Common myeloid progenitor, CD34-positive (primary cell): ENCODE measurements around the gene NRG2.

ENCODE experiments used
- CTCF ChIA-PET: fragments of 350-600 bp; sonication (Branson Sonifier 250); formaldehyde crosslinking; loops from one replicate; lab custom pipeline; 2021; ENCODE audit warnings: antibody characterized with exemption; lab: Charles Lee
- POLR2A ChIA-PET: fragments of 350-600 bp; sonication (Branson Sonifier 250); formaldehyde crosslinking; loops from one replicate; lab custom pipeline; 2021; ENCODE audit warnings: antibody characterized with exemption; lab: Charles Lee
- DNase-seq, 3 donors: peaks; one replicate each; pipeline versions ENCODE4 v3.0.0 to v3.0.0-alpha.2; 2013
- H3K27ac ChIP-seq, 2 experiments: 1 replicate in 1 of 2; 2 replicates in 1 of 2; pipeline ENCODE4 v1.7.0; 2013; ENCODE audit warnings: inconsistent platforms in 2 of 2, low read length in 2 of 2, mild to moderate bottlenecking in 2 of 2, low read depth in 1 of 2, moderate library complexity in 1 of 2; ENCODE audit not compliant: severe bottlenecking in 2 of 2, insufficient read depth in 1 of 2, poor library complexity in 1 of 2
- H3K27me3 ChIP-seq, 5 experiments: replicated peaks in 2 of 5; 1 replicate in 3 of 5; 2 replicates in 2 of 5; pipeline versions ENCODE4 v1.6.1 to v1.7.0; 2013; ENCODE audit warnings: low read length in 4 of 5, mild to moderate bottlenecking in 2 of 5, moderate library complexity in 2 of 5, inconsistent platforms in 1 of 5; ENCODE audit not compliant: insufficient read depth in 5 of 5, control insufficient read depth in 4 of 5
- H3K36me3 ChIP-seq, 4 experiments: 1 replicate in 2 of 4; 2 replicates in 2 of 4; pipeline versions ENCODE4 v1.6.1 to v1.7.0; 2013; ENCODE audit warnings: low read length in 3 of 4, control low read depth in 1 of 4, mild to moderate bottlenecking in 1 of 4; ENCODE audit not compliant: control insufficient read depth in 4 of 4, insufficient read depth in 4 of 4
- H3K4me1 ChIP-seq, 4 experiments: 1 replicate in 3 of 4; 2 replicates in 1 of 4; pipeline versions ENCODE4 v1.6.1 to v1.7.1; 2013; ENCODE audit warnings: low read length in 3 of 4, mild to moderate bottlenecking in 3 of 4, control low read depth in 1 of 4, inconsistent platforms in 1 of 4, moderate library complexity in 1 of 4; ENCODE audit not compliant: control insufficient read depth in 4 of 4, insufficient read depth in 4 of 4; ENCODE audit errors: control extremely low read depth in 1 of 4
- H3K4me3 ChIP-seq, 7 experiments: 1 replicate in 4 of 7; 2 replicates in 3 of 7; pipeline versions ENCODE4 v1.5.1 to v1.7.0; 2013; ENCODE audit warnings: mild to moderate bottlenecking in 7 of 7, low read length in 6 of 7, moderate library complexity in 6 of 7, inconsistent platforms in 2 of 7, low read depth in 2 of 7, control low read depth in 1 of 7; ENCODE audit not compliant: insufficient read depth in 4 of 7, control insufficient read depth in 1 of 7; ENCODE audit errors: extremely low read depth in 1 of 7
- H3K9me3 ChIP-seq, 5 experiments: 1 replicate in 4 of 5; 2 replicates in 1 of 5; pipeline versions ENCODE4 v1.6.1 to v1.7.1; 2013; ENCODE audit warnings: low read length in 4 of 5, mild to moderate bottlenecking in 2 of 5, inconsistent platforms in 1 of 5, low read depth in 1 of 5, moderate library complexity in 1 of 5; ENCODE audit not compliant: control insufficient read depth in 4 of 5, insufficient read depth in 2 of 5; ENCODE audit errors: control extremely low read depth in 1 of 5
- WGBS: methylation state at CpG from one replicate; pipeline ENCODE4 v1.1.5; 2013; ENCODE audit not compliant: insufficient coverage; 5-methylcytosine and 5-hydroxymethylcytosine counted together

The NRG2 gene

GRCh38 chr5:139804800-139805397 lies 238.2 kb downstream of the NRG2 start:
- ChIA-PET CTCF (interaction anchor here (2.5 to 3.4 kb wide), 2 partner anchors 13 to 57 kb away, joined by 9 to 13 read pairs; no protein-coding TSS in a partner anchor), POLR2A (no interaction called here)
- Histone ChIP-seq H3K27me3 (peaks cover 0 to 42% (median 16%) of the 10 kb centered on the region in 5 experiments), H3K27ac (no peak overlapping the region), H3K4me1 (no peaks in the 10 kb centered on the region), H3K4me3 (no peak overlapping the region), H3K9me3 (no peaks in the 10 kb centered on the region), H3K36me3 (no peaks in the 10 kb centered on the region)
- DNase-seq = no peak
- WGBS = 97% methylated on average over 12 of the region's 17 CpGs

GRCh38 chr5:139803978-139804377 lies 239.1 kb downstream of the NRG2 start:
- CTCF ChIA-PET = no interaction called here
- Histone ChIP-seq H3K9me3 (no peaks in the 10 kb centered on the region), H3K36me3 (no peaks in the 10 kb centered on the region), H3K4me1 (no peaks in the 10 kb centered on the region), H3K27ac (no peak overlapping the region), H3K27me3 (peaks cover 0 to 48% (median 18%) of the 10 kb centered on the region in 5 experiments), H3K4me3 (no peak overlapping the region)
- WGBS = no CpG with 5 or more reads among the region's 2 CpGs
- POLR2A ChIA-PET = interaction anchor here (0.8 kb wide), 1 partner anchor 12 kb away, joined by 3 read pairs; no protein-coding TSS in a partner anchor
- no peak for DNase-seq

GRCh38 chr5:139799359-139799758 lies 243.7 kb downstream of the NRG2 start:
- Histone ChIP-seq H3K4me3 (no peak overlapping the region), H3K4me1 (peaks cover 0 to 10% (median 3%) of the 10 kb centered on the region in 4 experiments), H3K27me3 (peaks cover 7 to 87% (median 34%) of the 10 kb centered on the region in 5 experiments), H3K36me3 (no peaks in the 10 kb centered on the region), H3K27ac (no peak overlapping the region), H3K9me3 (no peaks in the 10 kb centered on the region)
- POLR2A ChIA-PET = interaction anchor here (0.6 kb wide), 1 partner anchor 447 kb away, joined by 3 read pairs; no protein-coding TSS in a partner anchor
- CTCF ChIA-PET = interaction anchor here (0.5 to 4.4 kb wide), 5 partner anchors 12 to 275 kb away, joined by 3 to 29 read pairs (median 4); no protein-coding TSS in a partner anchor
- no peak for DNase-seq

GRCh38 chr5:139798883-139799282 lies 244.2 kb downstream of the NRG2 start:
- Histone ChIP-seq H3K27me3 (peaks cover 7 to 92% (median 37%) of the 10 kb centered on the region in 5 experiments), H3K9me3 (no peaks in the 10 kb centered on the region), H3K4me3 (no peak overlapping the region), H3K27ac (no peak overlapping the region), H3K4me1 (peaks cover 0 to 10% (median 3%) of the 10 kb centered on the region in 4 experiments), H3K36me3 (no peaks in the 10 kb centered on the region)
- CTCF ChIA-PET = interaction anchor here (0.5 to 4.4 kb wide), 10 partner anchors 7 to 276 kb away, joined by 3 to 29 read pairs (median 4); no protein-coding TSS in a partner anchor
- WGBS = 100% methylated on average over 1 of the region's 2 CpGs
- DNase-seq = no peak
- POLR2A ChIA-PET = no interaction called here

- WGBS = 80% methylated on average over 9 of the region's 9 CpGs
These were observed 245.1 kb downstream of the NRG2 start for GRCh38 chr5:139797856-139798510.

GRCh38 chr5:139797335-139797734 lies 245.8 kb downstream of the NRG2 start:
- ChIA-PET POLR2A (no interaction called here), CTCF (interaction anchor here (1.0 to 4.4 kb wide), 8 partner anchors 9 to 171 kb away, joined by 3 to 29 read pairs (median 6); no protein-coding TSS in a partner anchor)
- no peaks in the 10 kb centered on the region for H3K36me3 ChIP-seq
- WGBS = 79% methylated on average over 2 of the region's 3 CpGs
- H3K27ac ChIP-seq = no peak overlapping the region
- no peak for DNase-seq
- peaks cover 7 to 89% (median 37%) of the 10 kb centered on the region in 5 experiments for H3K27me3 ChIP-seq
- H3K9me3 ChIP-seq = no peaks in the 10 kb centered on the region
- no peak overlapping the region for H3K4me3 ChIP-seq
- peaks cover 0 to 10% (median 3%) of the 10 kb centered on the region in 4 experiments for H3K4me1 ChIP-seq

More at GRCh38 chr5:139797856-139798510, 245.1 kb downstream of the NRG2 start:
- Histone ChIP-seq H3K36me3 (no peaks in the 10 kb centered on the region), H3K9me3 (no peaks in the 10 kb centered on the region), H3K4me3 (no peak overlapping the region), H3K27ac (no peak overlapping the region), H3K27me3 (peaks cover 7 to 95% (median 37%) of the 10 kb centered on the region in 5 experiments), H3K4me1 (peaks cover 0 to 10% (median 3%) of the 10 kb centered on the region in 4 experiments)
- POLR2A ChIA-PET = no interaction called here
- no peak for DNase-seq
- CTCF ChIA-PET = interaction anchor here (1.0 to 4.4 kb wide), 9 partner anchors 8 to 171 kb away, joined by 3 to 29 read pairs (median 5); no protein-coding TSS in a partner anchor
